Mucosa of descending colon (tissue), 3 donors: ENCODE results near the gene ATP6V0C. TPM values are rescaled to one million over a fixed set of nuclear protein-coding genes. Genes with fewer than 3 reads are reported as not detected.
A peak's percentile ranks its signal among the peaks of the same experiment; 100 is the strongest.

ENCODE experiments used
- ATAC-seq: fragments of 200-7000 bp; cut with Tn5 transposase; one replicate; pipeline ENCODE4 v1.9.1; 2020; ENCODE audit warnings: mild to moderate bottlenecking, moderate library complexity
- DNase-seq, 3 donors: peaks; one replicate each; pipeline ENCODE4 v3.0.0-alpha.2; 2020
- H3K36me3 ChIP-seq: fragments of 200-600 bp; one replicate; pipeline ENCODE4 v1.8.0; 2021; ENCODE audit warnings: low read depth, mild to moderate bottlenecking
- H3K4me1 ChIP-seq: fragments of 200-600 bp; one replicate; pipeline ENCODE4 v1.8.0; 2021; ENCODE audit warnings: low read depth, mild to moderate bottlenecking
- H3K4me3 ChIP-seq: fragments of 200-600 bp; one replicate; pipeline ENCODE4 v1.8.0; 2021; ENCODE audit warnings: mild to moderate bottlenecking
- H3K9me3 ChIP-seq: fragments of 200-600 bp; one replicate; pipeline ENCODE4 v1.8.0; 2021; ENCODE audit warnings: mild to moderate bottlenecking
- CTCF ChIP-seq: fragments of 200-600 bp; IDR thresholded peaks from one replicate; pipeline ENCODE4 v1.8.0; 2022; ENCODE audit warnings: antibody characterized with exemption, mild to moderate bottlenecking
- intact Hi-C, 2 donors: fragments of 100-400 bp; cut with DNase I in 1 of 2; cut with micrococcal nuclease in 1 of 2; formaldehyde crosslinking; loops; one replicate each; pipeline versions ENCODE4 v1.11.0 to v1.11.1; 2022; cut with DNase I, micrococcal nuclease
- total RNA-seq, 3 donors: library from RNA; stranded (reverse); fragmentation: NEBNext Ultra II Directional in 2 of 3; extraction: Animal tissue kit (Norgen Biotek cat#: 25700) in 2 of 3; gene quantifications; one replicate each; pipeline versions ENCODE4 v1.2.1 to v1.2.4, GENCODE V29; 2021 to 2023
- donor health status: DM: no; HTN: no; CAD: no; lungs with moderate emphysema.
- donor health status: DM: no; HTN: no; CAD: no.
- donor health status: DM: no; HTN: yes; CAD: no.

The ATP6V0C gene
- total RNA-seq, 3 donors from 2014 or later: 171 to 261 (median 201) TPM

GRCh38 chr16:2467528-2468232 is 46.1 kb upstream of the ATP6V0C start:
- ATAC-seq (peak; percentile 70), DNase-seq (peak; percentile 55 to 73 (median 71))
- no peaks in the 10 kb centered on the region for H3K36me3 ChIP-seq
- peaks cover 31% of the 10 kb centered on the region for H3K4me1 ChIP-seq
- TF ChIP-seq CTCF: no peak
- intact Hi-C loops: no loop called here
- H3K4me3 ChIP-seq: no peak overlapping the region
- no peaks in the 10 kb centered on the region for H3K9me3 ChIP-seq

- Histone ChIP-seq H3K36me3 (no peaks in the 10 kb centered on the region), H3K4me1 (peaks cover 33% of the 10 kb centered on the region), H3K9me3 (no peaks in the 10 kb centered on the region), H3K4me3 (no peak overlapping the region)
- DNase-seq (peak in 1 of 3 donors; percentile 43), ATAC-seq (peak; percentile 23)
- no peak for TF ChIP-seq CTCF
- intact Hi-C loops: no loop called here
These were observed 45.5 kb upstream of the ATP6V0C start for GRCh38 chr16:2468233-2468724.

GRCh38 chr16:2468725-2469398 is 44.9 kb upstream of the ATP6V0C start:
- H3K9me3 ChIP-seq: no peaks in the 10 kb centered on the region
- H3K4me3 ChIP-seq: no peak overlapping the region
- ATAC-seq: no peak
- intact Hi-C loops: no loop called here
- DNase-seq: no peak
- no peaks in the 10 kb centered on the region for H3K36me3 ChIP-seq
- H3K4me1 ChIP-seq: peaks cover 37% of the 10 kb centered on the region
- TF ChIP-seq CTCF: no peak

GRCh38 chr16:2469399-2470233 is 44.1 kb upstream of the ATP6V0C start:
- H3K4me1 ChIP-seq: peaks cover 37% of the 10 kb centered on the region
- intact Hi-C loops: no loop called here
- ATAC-seq (no peak), DNase-seq (no peak)
- TF ChIP-seq CTCF: no peak
- H3K4me3 ChIP-seq: no peak overlapping the region
- H3K36me3 ChIP-seq: no peaks in the 10 kb centered on the region
- no peaks in the 10 kb centered on the region for H3K9me3 ChIP-seq

GRCh38 chr16:2470234-2470601 is 43.5 kb upstream of the ATP6V0C start:
- H3K4me3 ChIP-seq: no peak overlapping the region
- intact Hi-C loops: no loop called here
- no peaks in the 10 kb centered on the region for H3K9me3 ChIP-seq
- DNase-seq: no peak
- H3K4me1 ChIP-seq: peaks cover 37% of the 10 kb centered on the region
- no peaks in the 10 kb centered on the region for H3K36me3 ChIP-seq
- no peak for TF ChIP-seq CTCF
- no peak for ATAC-seq
